IPS DF 4.7 (cell line): ENCODE results near the gene SALL1.

Experiments used
- DNase-seq: peaks from one replicate; pipeline ENCODE4 v3.0.0-alpha.2; 2013; ENCODE audit warnings: low spot score; ENCODE audit errors: extremely low read depth

SALL1 gene

DNA sequence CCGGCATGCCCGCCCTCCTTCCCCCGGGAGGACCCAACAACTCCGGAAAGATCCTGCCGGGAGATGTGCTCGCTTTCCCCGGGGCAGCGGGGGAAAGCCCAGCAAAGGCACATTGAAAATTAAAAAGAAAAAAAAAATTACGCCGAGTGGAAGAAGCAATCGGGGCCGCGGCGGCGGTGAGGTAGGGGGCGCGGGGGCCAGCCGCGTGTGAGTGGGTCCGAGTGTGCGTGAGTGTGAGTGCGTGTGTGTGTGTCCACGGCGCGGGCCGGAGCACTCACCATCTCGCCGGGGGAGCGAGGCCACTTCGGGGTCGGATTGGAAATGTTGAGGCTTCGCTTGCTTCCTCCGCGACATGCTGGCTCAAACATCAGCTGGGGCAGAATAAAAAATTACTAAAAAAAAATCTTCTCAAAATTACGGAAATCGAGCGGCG is at the start of gene SALL1:
TSS of gene SALL1 (minus strand) at position 383 of the 433 bp plus-strand sequence. CDS start at position 354, 29 bp downstream.
- DNase-seq: no peak

DNA sequence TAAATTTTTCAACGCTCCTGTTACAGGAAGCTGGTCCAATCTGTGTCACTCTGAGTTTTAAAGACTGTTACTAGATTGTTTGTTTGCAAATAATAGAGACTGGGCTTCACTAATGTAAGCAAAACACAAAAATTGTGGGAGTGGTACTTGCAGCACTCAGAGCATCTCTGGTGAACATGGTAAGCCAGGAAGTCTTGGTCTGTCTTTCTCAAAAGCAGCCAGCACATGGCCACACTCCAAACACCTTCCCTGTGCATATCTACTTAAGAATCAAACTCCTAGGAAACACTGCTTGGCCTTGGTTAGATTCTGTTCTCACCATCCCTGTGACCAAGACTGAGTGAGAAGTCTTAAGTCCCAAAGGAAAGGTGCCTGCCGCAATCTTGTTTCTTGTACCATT is 49.7 kb upstream of the SALL1 start:
- no peak for DNase-seq

DNA sequence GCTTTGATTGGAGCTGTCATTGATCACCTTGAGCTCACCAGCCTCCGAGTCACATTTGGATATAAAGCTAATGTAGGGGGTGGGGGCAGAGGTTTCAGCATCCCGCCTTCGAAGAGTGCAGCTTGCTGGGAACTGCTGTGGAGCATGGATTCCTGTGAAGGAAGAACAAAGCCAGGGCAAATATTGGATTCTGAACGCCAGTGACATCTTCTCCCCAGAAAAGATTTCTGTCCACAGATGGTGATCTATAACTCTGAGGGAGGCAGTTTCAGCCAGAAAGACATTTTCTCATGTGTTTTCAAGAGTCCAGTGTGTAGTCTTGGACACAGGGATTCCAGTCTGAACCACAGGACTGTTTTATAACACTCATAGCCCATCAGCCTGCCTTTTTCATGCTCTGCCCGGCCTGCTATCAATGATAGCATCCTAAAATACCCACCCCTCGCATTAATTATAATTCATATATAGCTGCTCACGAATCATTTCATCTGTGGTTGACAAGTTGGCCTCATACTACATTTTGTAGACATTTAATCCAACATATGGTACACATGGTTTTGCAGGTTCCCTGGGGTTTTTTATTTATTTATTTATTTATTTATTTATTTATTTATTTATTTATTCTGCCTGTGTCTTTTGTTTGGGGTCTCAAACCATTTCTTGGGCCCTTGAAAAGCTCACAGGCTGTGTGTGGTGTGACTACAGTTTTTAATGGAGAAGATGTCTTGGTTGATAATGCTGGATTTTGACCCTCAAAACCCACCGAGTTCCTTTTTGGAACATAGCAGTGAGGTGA is 47.1 kb upstream of the SALL1 start:
- DNase-seq: no peak

DNA sequence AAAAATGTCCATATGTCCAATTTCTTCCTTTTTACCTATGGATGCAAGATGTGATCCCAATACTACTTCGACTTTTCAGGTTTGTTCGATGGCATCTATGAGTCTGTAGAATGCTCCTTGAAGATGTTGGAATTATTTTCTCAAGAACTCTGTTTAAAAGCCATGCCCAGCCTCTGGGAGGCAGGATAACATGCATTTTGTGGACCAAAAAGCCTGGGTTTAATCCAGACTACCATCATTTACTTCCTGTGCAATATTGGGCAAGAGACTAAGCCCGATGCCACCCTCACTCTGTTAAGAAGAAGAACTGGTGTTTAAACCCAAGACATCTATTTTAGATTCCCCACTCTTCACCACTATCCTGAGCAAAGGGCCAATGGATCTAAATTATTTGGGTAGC is 42.8 kb upstream of the SALL1 start:
- no peak for DNase-seq

DNA sequence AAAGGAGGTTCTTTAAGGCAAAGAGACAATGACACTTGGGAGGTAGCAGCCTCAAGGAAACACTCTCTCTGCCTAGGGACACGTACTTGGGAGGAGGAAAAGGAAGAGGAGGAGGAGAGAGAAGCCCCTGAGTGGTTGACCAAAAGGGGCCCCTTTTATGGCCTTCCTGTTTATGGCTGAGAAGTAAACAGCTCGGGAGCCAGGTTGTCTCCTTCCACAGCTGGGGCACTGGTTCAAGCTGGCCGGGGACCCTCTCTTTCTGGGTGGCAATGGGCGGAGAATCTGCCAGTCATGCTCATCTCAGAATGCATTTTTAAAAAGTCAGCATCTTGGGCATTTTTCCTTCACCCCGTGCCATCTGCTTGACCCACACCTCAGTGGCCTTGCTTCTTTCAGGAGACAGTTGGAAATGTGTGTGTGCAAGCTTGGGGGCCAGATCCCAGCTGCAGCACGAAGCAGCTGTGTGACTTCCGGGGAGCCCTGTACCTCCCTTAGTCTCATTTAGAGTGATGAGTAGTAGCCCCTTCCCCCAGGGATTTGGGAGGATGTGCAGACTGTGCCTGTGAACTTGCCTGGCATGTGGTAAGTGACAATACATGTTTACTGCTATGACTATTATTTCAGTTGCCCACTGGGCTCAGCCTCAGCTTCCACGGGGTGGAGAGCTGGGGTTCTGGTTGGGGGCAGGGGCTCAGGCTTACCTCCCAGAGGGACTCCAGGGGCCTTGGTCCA is 33.8 kb upstream of the SALL1 start:
- no peak for DNase-seq

DNA sequence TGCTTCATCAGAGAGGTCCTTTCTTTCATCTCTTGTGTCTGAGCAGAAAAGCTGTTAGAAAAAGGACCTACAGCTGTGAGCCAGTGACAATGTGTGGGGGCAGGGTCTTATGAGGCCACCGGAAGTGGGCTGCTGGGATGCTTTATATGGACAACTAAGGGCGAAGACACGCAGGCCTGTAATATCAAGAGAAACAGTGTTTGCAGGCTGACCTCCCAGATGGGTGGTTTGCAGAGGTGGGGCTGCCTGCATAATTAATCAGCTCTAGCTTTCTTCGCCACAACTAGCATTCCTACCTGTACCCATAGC is 30.4 kb upstream of the SALL1 start:
- no peak for DNase-seq

DNA sequence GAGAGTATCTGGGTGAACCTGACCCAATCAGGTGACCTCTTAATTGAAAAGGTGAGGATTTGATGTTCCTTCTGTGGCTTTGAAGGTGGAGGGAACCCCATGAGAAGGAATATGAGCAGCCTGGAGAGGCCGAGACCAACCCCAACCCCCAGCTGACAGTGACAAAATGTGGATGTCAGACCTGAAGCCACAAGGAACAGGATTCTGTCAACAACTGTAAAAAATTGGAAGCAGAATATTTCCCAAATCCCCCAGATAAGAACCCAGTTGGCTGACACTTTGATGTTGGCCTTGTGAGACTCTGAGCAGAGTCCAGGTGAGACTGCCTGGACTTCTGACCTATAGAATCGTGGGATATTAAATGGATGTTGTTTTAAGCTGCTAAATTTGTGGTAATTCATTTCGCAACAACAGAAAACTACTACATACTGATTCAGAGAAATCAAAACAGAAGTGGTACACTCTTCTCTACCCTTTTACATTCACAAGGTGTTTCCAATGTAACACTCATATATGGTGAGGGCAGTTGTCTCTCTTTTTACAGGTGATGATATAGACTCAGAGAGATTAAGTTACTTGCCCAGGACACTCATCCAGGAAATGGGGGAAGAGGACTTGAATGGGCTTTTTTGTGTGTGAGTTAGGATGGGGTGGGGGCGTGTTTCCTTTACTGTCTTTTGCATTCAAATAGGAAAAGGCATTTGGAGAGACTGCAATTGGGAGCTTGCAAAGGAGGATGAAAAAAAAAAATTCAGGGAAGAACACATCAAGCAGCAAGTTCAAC is 29.8 kb upstream of the SALL1 start:
- peak; percentile 75 for DNase-seq

DNA sequence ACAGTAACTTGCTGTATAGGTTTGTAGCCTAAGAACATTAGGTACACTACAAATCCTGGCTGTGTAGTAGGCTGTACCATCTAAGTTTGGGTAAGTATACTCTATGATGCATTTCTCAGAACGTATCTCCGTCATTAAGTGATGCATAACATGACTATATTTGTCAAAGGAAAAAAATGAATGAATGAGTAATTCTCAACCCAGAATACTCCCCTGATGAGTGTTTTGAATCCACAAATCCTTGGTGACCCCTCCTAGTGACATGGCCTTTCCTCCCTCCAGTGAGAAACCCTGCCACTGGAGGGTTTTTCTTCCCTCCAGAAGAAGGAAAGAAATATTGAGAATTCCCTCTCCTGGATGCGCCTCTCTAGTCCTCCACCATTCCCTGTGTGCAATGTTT is 24.0 kb upstream of the SALL1 start:
- DNase-seq: no peak

DNA sequence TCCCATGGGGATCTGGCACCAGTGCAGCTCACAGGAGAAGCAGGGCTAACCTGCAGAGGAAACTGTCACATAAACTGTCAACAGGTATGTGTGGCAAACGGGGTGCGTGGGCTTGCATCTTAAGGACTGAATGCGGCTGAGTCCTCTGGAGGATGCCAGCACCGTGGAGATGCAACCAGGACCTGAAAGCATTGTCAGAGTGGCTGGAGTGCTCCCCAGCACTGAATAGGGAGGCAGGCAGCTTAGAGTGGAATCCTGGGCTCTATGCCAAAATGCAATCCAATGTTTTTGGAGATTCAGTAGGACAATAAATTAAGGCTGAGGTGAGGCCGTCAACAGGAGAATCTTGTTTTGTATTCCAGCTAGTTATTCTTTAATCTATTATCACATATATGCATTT is 21.3 kb upstream of the SALL1 start:
- no peak for DNase-seq

DNA sequence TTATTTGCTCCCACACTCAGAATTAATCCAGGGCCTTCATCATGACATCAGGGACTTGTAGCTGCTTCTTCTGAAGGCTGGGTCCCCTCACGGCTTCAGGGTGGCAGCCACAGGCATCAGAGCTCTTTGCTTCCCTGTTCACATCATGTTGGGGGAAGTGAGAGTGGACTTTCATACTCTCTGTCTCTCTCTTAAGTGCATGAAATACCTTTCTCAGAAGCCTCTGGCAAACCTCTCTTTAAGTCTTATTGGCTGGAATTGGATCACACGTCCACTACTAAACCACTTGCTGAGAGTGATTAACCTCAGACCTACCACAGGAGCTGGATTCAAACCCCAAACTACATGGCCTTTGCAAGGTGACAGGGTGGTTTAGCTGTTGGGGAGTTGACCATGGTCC is 17.7 kb upstream of the SALL1 start:
- DNase-seq: no peak

DNA sequence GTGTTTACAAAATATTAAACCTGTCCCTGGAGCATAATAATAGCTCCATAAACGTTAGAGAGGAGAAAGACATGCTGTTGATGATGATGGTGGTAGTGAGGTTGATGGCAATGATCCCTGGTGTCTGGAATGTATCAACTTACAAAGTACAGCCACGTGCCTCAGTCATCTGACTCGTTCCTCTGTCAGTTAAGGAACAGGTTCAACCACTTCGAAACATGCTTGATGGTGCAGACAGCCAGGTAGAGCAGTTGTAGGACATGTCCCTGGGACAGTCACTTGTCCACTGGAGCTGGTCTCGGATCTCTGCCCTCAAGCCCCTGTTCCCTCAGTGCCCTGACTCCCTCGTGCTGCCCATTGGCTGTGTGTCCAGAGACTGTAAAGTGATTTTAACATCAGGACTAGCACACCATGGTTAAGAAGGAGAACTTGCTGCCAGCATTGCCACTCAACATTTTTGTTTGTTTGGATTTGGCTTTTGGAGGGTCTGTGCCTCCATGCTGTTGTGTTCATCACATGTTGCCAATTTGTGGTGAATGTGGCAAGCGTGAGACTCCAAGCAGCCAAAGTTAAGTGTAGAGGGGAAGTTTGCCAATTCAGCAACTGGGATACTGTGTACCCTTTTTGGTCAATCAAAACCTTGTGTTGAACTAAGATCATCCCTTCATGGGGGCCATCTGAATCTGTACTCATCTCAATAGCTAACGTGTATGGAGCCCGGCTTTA is 16.3 kb upstream of the SALL1 start:
- no peak for DNase-seq

DNA sequence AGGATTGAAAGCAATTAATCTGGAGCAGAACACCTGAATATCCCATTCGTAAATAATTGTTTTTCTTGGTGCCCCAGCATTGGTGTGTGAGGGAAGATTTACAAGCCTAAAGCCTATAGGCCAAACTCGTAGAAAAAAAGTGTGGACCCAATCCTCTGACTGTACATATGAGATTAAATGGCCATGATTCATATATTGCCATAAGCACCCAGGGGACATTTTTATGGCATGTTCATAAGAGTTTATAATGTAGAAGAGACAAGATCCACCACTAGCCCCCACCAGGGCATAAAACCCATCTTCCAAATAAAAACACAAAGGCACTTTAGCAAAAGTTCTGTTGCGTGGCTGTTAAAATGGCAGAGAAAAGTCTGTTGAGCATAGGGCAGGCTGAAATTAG is 15.5 kb upstream of the SALL1 start:
- DNase-seq: no peak

DNA sequence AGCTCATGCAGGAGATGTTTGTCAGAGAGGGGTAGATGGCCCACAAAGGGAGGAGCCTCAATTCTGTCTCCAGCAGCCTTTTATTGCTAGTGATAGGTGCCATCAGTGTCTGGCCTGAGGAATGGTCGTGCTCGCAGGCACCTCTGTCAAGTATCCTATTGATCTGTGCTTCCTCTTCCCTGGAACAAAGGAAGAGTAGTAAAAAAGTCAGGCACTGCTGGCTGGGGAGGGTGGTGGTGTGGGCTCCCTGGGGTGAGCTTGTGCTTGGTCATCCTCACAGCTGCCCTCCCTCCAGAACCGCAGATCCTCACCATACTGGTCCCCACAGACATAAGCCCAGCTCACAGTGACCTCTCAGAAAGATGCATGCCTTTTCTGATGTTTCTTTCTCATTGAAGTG is 15.0 kb upstream of the SALL1 start:
- DNase-seq: no peak

DNA sequence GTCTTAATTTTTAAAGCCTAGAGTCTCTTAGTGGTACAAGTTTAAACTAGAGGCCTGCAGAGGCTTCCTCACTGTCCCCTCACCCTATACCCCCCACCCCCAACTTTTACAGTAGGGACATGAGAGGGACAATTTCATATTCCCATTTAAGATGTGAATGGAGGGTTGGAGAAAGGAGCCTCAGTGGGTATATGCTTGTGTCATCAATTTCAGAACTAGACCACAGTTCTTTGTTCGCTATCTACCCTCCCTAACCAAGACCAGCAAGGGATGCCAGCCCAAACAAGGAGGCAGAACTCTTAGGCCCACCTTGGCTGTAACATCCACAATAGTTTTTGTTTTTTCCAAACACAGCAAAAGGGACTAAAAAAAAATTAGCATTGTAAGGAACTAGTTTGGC is 14.0 kb upstream of the SALL1 start:
- DNase-seq: no peak

DNA sequence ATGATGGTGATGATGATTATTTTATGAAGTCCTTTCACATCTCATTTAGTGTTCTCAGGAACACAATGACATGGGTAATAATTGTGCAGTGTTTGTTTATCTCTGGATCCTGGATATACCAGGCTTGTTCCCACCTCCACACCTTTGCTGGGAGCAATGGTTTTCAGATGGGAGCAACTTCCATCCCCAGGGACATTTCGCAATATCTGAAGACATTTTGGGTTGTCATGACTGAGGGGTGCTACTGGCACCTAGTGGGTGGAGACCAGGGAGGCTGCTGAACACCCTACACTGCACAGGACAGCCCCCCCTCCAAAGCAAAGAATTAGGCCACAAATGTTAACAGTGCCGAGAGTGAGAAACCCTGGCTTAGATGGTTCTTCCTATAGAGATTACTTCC is 13.5 kb upstream of the SALL1 start:
- DNase-seq: no peak

DNA sequence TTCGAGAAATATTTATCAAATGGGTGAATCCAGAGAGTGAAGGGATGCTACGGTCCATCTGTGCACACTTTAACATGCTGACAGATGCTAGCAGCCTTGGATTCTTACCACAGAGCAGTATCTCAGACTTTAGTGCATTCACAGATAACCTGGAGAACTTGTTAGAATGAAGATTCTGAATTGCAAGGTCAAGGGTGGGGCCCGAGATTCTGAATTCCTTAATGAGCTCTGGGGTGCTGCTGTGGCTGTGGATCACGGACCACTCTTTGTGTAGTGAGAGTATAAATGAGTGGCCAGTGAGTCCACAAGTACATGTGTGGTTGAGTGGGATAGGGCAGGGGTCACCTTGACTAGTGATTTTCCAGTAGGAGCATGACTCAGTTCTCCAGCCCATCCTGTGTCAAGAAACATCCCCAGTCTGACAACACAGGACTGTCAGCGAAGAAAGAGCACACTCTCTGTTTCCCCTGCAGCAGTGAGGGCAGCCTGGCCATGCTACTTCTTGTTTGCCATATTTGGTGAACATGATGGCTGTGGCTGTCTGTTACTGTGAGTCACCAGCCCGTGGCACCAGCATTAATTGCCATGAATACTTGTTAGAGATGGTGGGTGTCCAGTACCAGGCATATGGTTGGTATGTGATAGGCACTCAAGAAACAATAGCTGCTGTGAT is 13.0 kb upstream of the SALL1 start:
- no peak for DNase-seq

DNA sequence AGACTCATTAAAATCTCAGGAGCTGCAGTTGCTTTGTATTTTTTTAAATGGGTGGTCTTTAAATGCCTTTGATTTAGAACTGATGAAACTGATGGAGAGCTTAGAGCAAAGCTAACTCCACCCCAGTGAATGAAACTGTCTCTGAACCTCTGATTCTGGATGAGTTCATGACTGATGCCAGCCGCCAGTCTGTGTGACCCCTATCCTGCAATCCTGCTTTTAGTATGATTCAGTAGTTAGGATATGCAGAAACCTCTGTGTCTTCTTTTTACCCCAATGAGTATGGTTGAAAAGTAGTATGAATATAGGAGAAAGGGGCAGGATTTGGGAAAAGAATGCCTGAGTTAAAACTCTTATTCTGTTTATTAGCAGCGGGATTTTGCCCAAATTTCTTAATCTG is 12.3 kb upstream of the SALL1 start:
- DNase-seq: no peak

DNA sequence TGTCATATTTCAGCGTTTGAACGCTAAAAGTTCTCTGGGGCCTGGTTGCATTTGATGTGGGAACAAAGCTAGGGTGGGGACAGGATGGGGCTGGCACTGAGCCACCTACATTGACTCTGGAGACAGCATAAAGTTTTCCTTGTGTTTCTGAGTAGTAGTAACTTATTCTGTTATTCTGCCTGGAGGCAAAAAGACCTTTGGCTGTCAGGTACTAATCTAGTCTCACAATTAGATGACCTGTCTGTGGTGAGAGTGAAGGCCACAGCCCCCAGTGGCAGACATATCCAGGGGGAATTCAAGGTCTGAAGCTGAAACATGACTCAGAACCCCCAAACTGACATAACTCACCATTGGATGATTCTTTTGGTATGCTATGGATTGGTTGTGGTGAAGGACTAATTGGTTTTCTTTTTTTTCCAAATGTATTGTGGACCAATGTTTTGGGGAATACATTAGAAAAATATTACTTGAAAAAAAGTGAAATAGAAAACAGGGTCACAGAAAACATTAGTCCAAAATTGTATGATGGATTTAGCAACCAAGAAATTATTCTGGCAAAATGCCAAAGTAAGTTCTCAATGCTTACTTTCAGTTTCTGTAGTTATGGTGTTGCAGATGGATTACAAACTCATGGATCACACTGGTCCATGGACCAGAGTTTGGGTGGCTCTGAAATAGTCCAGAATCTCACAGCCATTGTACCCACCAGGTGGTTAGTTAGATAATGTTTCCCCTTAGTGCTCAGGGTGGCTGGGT is 10.5 kb upstream of the SALL1 start:
- DNase-seq: no peak

DNA sequence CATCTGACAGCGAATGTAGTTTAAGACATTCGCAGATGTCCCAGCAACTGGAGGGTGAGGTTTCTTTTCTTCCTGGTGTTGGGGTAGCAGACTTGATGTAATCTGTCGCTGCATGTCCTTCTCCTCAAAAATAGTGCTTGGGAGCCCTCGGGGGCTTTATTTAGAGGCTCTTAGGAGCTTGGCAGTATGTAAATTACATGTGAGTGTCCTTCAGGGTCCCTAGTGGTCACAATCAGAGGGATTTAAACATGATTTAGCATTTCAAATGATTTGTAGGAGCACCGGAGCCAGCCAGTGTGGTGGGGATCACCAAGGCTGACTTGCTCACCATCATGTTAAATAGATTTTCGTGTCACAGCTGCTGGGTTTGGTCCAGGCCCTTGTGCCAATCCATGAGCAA is 8.8 kb upstream of the SALL1 start:
- no peak for DNase-seq

DNA sequence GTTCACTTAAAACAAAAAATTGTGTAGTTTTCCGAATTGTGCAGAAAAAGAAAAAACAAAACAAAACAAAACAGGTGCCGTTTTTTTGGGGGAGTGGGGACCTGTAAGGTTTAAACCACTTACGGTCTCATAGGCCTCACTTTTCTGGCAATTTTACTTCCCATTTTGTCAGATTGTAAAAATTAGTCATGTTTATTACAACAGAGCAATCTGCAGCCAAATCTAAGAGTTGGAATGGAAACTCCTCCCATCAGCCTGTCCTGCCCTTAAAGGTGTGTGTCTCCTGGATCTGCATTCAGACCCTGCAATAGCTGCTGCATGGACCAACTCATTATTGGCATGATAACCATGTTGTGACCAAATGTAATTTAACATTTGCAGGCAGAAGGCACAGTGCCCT is 8.2 kb upstream of the SALL1 start:
- DNase-seq: no peak
